Measurements from ENCODE around the gene ADCY5. TPM values are rescaled to one million over a fixed set of nuclear protein-coding genes. Genes with fewer than 3 reads are reported as not detected.

Gene ADCY5
- total RNA-seq, 1 donor from 2014 or later, result not detected

DNA sequence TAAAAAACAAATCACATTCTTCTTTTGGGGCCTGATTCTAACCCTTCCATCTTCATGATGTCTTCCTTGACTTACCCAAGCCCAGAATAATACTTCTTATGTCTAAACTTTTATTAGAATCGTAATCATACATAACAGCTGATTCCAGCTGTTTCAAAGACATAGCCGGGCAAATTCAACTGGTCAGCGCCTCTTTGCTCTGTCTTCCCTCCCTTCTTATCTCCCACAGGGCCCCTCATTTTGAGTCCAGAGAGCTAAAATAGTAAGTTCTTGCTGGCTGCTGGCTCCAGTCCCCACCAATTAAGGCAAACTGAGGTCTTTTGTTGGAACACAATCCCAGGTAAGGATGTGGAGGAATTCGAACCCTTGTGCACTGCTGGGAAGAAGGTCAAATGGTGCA is 108.6 kb downstream of the ADCY5 start:
- H3K9me3 Mint-ChIP-seq, result no peaks in the 10 kb centered on the region

DNA sequence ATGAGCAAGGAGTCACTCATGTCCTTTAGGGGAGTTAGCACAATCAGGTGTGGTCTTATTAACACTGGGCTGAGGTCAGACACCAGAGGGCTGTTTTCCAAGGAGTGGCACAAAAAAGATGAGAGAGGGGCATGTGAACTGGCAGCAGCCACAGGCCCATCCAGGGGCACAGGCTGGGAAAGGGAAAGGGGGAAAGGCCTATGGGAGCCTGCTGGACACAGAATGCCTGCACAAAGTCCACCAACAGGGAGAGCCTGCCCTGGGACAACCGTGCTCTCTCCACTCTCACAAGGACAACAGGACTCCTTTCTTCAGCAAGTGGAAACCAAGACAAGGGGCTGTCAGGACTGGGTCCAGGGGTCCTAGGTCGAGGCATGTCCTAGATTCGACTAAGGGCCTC is 109.6 kb downstream of the ADCY5 start:
- DNase-seq (ENCODE audit: low spot score), result no peak
- intact Hi-C loops (cut with micrococcal nuclease), result no loop called here
- H3K9me3 Mint-ChIP-seq, result no peaks in the 10 kb centered on the region
- no peak overlapping the region for H3K4me3 Mint-ChIP-seq (ENCODE audit: low read depth)
- no peak overlapping the region for H3K27ac Mint-ChIP-seq
- H3K4me1 Mint-ChIP-seq (ENCODE audit: low read depth), result peaks cover 5% of the 10 kb centered on the region
- no peaks in the 10 kb centered on the region for H3K36me3 Mint-ChIP-seq (ENCODE audit: low read depth)
- peaks cover 4% of the 10 kb centered on the region for H3K27me3 Mint-ChIP-seq (ENCODE audit: low read depth)

More for the DNA sequence above, 108.6 kb downstream of the ADCY5 start:
- Mint-ChIP-seq H3K4me3 (ENCODE audit: low read depth) (no peak overlapping the region), H3K4me1 (ENCODE audit: low read depth) (peaks cover 6% of the 10 kb centered on the region), H3K27ac (no peak overlapping the region), H3K36me3 (ENCODE audit: low read depth) (no peaks in the 10 kb centered on the region), H3K27me3 (ENCODE audit: low read depth) (peaks cover 4% of the 10 kb centered on the region)
- intact Hi-C loops (cut with micrococcal nuclease), result no loop called here
- no peak for DNase-seq (ENCODE audit: low spot score)

DNA sequence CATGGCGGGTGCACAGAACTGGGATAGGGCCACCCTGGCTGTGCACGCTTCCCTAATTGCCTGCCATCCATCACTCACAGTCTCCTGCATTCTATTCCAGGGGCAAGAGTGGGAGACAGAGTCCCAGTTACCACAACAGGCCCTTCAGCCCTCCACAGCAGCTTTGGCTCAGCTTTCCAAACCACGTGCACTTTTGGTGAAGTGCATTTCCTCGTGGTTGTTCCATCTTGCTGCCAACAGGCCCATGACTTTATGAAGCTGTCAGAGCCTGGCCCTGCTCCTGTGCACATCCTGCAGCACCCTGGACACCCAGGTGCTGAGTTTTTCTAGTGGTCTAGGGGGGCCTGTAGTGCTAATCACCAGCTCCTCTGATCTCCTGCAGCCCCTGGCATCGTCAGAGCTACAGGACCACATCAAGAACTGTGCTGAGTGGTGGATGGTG is 110.2 kb downstream of the ADCY5 start:
- H3K27me3 Mint-ChIP-seq (ENCODE audit: low read depth), result peaks cover 4% of the 10 kb centered on the region
- H3K4me1 Mint-ChIP-seq (ENCODE audit: low read depth), result peaks cover 5% of the 10 kb centered on the region
- no peak overlapping the region for H3K4me3 Mint-ChIP-seq (ENCODE audit: low read depth)
- no peak overlapping the region for H3K27ac Mint-ChIP-seq
- no peak for DNase-seq (ENCODE audit: low spot score)
- H3K36me3 Mint-ChIP-seq (ENCODE audit: low read depth), result no peaks in the 10 kb centered on the region
- intact Hi-C loops (cut with micrococcal nuclease), result no loop called here
- no peaks in the 10 kb centered on the region for H3K9me3 Mint-ChIP-seq

DNA sequence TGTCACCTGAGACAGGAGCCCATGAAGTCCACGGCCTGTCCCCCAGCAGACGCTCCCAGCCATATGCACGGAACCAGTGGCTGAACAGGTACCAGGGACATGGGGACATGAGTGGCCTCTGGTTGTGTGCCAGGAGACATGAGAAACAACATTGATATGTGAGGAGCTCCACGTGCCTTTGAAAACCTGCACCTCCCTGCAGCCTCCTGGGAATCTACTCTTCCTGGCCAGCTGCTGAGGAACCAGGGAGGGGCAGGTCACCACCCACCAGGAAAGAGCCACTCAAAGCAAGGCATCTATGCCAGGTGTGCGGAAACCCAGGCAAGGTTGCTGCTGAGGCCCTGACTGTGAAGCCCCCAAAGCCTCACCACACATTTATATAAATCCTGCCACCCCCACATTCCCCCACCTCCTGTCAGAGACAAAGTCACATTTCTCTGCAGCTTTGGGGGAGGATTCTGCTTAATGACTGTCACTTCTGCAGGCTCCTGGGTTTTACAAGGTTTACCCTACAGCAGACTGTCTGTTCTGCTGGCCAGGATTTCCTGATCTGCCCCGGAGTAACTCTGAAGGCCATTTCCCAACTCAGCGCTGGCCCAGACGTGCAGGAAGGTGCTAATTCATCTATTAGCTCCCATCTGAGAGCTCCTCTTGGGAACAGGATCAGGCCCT is 110.8 kb downstream of the ADCY5 start:
- no peak for DNase-seq (ENCODE audit: low spot score)
- Mint-ChIP-seq H3K27me3 (ENCODE audit: low read depth) (peaks cover 4% of the 10 kb centered on the region), H3K27ac (no peak overlapping the region), H3K9me3 (no peaks in the 10 kb centered on the region), H3K36me3 (ENCODE audit: low read depth) (no peaks in the 10 kb centered on the region), H3K4me1 (ENCODE audit: low read depth) (peaks cover 5% of the 10 kb centered on the region), H3K4me3 (ENCODE audit: low read depth) (no peak overlapping the region)
- intact Hi-C loops (cut with micrococcal nuclease), result no loop called here

DNA sequence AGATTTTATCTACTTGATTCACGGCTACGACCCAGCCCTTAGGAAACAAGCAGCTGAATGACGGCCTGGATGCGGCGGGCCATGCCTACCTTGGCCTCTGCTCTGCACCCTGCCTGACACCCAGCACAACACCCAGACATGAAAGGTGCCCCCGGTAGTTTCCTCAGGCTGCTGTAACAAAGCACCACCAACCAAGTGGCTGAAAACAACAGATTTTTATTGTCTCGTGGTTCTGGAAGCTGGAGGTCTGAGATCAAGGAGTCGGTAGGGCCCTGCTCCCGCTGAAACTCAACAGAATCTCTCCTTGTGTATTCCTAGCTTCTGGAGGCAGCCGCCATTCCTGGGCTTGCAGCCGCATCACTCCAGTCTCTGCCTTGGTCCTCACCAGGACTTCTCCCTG is 111.7 kb downstream of the ADCY5 start:
- Mint-ChIP-seq H3K4me1 (ENCODE audit: low read depth) (peaks cover 5% of the 10 kb centered on the region), H3K4me3 (ENCODE audit: low read depth) (no peak overlapping the region), H3K27ac (no peak overlapping the region), H3K36me3 (ENCODE audit: low read depth) (no peaks in the 10 kb centered on the region), H3K9me3 (no peaks in the 10 kb centered on the region), H3K27me3 (ENCODE audit: low read depth) (peaks cover 4% of the 10 kb centered on the region)
- intact Hi-C loops (cut with micrococcal nuclease), result no loop called here
- no peak for DNase-seq (ENCODE audit: low spot score)

DNA sequence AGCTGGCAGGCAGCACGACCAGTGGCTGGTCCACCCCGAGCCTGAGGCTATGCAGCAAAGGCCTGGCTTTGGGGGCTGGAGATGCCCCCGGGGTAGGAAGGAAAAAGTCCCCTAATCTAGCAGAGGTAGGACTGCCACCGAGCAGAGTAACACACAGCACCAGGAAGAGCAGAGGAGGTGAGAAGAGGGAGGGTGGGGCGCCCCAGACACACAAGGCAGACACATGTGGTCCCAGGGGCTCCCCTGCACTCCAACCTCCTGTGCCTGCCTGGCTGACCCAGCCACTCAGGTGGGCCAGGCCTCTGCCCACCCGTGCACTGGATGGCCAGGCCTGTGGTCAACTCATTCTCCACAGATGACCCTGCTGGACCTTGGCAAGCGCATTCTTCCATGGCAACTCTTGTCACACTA is 112.4 kb downstream of the ADCY5 start:
- Mint-ChIP-seq H3K27ac (no peak overlapping the region), H3K4me1 (ENCODE audit: low read depth) (peaks cover 5% of the 10 kb centered on the region), H3K36me3 (ENCODE audit: low read depth) (no peaks in the 10 kb centered on the region), H3K27me3 (ENCODE audit: low read depth) (peaks cover 4% of the 10 kb centered on the region), H3K9me3 (no peaks in the 10 kb centered on the region), H3K4me3 (ENCODE audit: low read depth) (no peak overlapping the region)
- no peak for DNase-seq (ENCODE audit: low spot score)
- intact Hi-C loops (cut with micrococcal nuclease), result no loop called here

DNA sequence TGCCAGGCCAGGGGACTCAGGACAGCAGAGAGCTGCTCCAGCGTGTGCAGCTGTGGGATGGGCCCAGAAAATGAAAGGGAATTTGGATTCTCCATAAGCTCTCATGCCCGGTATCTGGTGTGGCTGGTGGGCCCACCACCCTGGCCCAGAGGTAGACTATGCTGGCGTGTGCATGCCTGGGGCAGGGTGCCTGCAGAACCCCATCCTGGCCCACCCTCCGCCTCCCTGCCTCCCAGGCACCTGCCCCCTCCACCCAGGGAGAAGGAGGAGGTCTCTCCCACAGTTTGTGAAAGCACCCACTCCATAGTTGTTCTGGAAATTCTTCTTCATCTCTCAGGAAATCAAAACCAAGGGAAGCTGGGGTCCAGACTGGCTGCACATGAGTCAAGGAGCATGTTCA is 112.9 kb downstream of the ADCY5 start:
- H3K27me3 Mint-ChIP-seq (ENCODE audit: low read depth), result peaks cover 4% of the 10 kb centered on the region

DNA sequence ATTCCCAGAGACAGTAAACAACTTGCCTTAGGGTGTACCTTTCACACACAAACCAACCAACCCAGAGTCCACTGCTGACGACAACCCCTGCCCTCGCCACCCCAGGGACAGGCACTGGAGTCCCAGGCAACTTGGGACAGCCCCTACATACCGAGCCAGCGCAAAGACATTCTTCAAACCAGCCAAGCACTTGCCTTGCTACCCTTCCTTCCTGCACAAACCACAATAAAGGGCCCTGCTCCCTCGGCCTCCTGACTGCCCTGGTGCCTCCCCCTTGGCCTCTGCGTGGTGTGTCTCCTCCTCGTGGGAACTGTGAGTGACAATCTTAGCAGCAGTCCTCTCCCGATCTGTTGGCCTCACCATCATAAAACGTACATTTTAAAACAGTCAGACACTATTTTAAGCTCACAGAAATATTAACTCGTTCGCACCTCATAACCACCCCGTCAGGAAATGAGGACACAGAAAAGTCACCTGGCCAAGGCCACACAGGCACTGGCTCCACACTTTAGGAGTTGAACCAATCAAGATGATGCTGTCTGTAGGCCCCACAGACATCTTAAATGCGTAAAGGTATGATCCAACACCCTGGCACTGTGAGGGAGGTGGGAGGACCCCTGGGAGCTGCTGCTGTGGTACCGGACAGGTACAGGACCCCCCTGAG is 113.8 kb downstream of the ADCY5 start:
- Mint-ChIP-seq H3K4me1 (ENCODE audit: low read depth) (peaks cover 5% of the 10 kb centered on the region), H3K27me3 (ENCODE audit: low read depth) (no peaks in the 10 kb centered on the region), H3K4me3 (ENCODE audit: low read depth) (no peak overlapping the region), H3K27ac (no peak overlapping the region), H3K36me3 (ENCODE audit: low read depth) (no peaks in the 10 kb centered on the region), H3K9me3 (no peaks in the 10 kb centered on the region)
- no peak for DNase-seq (ENCODE audit: low spot score)
- intact Hi-C loops (cut with micrococcal nuclease), result no loop called here

More for the DNA sequence above, 112.9 kb downstream of the ADCY5 start:
- intact Hi-C loops (cut with micrococcal nuclease), result no loop called here
- H3K4me1 Mint-ChIP-seq (ENCODE audit: low read depth), result peaks cover 5% of the 10 kb centered on the region
- no peak overlapping the region for H3K27ac Mint-ChIP-seq
- H3K9me3 Mint-ChIP-seq, result no peaks in the 10 kb centered on the region
- no peaks in the 10 kb centered on the region for H3K36me3 Mint-ChIP-seq (ENCODE audit: low read depth)
- no peak overlapping the region for H3K4me3 Mint-ChIP-seq (ENCODE audit: low read depth)
- DNase-seq (ENCODE audit: low spot score), result no peak

DNA sequence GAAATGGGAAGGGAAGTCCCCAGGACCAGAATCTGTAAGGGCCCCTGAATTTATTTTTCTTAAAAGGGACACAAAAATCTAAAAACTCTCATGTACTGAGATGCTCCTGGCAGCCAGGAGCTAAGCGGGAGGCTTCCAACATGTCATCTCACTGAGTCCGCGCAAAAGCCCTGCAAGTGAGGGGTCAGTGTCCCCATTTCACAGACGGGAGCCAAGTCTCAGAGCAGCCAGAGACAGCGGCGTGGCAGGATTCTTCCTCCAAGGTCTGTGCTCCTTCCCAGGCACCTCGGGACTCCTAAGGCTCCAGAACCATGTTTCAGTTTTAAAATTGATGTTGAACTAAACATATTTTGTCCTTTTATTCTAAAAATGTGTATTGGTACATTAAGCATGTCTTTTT is 114.8 kb downstream of the ADCY5 start:
- no peaks in the 10 kb centered on the region for H3K9me3 Mint-ChIP-seq
- H3K36me3 Mint-ChIP-seq (ENCODE audit: low read depth), result no peaks in the 10 kb centered on the region
- H3K27me3 Mint-ChIP-seq (ENCODE audit: low read depth), result no peaks in the 10 kb centered on the region
- no peak overlapping the region for H3K27ac Mint-ChIP-seq
- intact Hi-C loops (cut with micrococcal nuclease), result no loop called here
- no peak for DNase-seq (ENCODE audit: low spot score)
- peaks cover 5% of the 10 kb centered on the region for H3K4me1 Mint-ChIP-seq (ENCODE audit: low read depth)
- H3K4me3 Mint-ChIP-seq (ENCODE audit: low read depth), result no peak overlapping the region

DNA sequence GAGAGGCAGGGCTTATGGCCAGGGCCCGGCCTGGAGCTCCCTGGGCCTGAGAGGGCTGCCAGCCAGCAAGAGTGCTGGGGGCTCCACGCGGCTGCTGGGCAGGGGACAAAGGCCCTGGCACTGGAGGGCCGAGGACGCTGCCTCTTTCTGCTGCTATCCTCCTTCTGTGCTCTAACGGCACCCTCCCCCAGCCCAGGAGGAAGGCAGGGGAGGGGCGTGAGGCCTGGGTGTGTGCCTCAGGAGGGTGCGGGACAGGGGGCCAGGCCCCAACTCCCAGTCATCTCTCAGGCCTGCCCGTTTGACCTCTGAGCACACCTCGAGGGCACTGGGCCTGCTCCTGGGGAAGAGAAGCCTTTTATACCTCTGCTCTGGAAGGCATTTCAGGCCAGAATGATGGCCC is 115.5 kb downstream of the ADCY5 start:
- Mint-ChIP-seq H3K36me3 (ENCODE audit: low read depth) (no peaks in the 10 kb centered on the region), H3K4me3 (ENCODE audit: low read depth) (no peak overlapping the region), H3K9me3 (no peaks in the 10 kb centered on the region), H3K4me1 (ENCODE audit: low read depth) (peaks cover 5% of the 10 kb centered on the region), H3K27ac (no peak overlapping the region), H3K27me3 (ENCODE audit: low read depth) (no peaks in the 10 kb centered on the region)
- intact Hi-C loops (cut with micrococcal nuclease), result no loop called here
- DNase-seq (ENCODE audit: low spot score), result no peak

DNA sequence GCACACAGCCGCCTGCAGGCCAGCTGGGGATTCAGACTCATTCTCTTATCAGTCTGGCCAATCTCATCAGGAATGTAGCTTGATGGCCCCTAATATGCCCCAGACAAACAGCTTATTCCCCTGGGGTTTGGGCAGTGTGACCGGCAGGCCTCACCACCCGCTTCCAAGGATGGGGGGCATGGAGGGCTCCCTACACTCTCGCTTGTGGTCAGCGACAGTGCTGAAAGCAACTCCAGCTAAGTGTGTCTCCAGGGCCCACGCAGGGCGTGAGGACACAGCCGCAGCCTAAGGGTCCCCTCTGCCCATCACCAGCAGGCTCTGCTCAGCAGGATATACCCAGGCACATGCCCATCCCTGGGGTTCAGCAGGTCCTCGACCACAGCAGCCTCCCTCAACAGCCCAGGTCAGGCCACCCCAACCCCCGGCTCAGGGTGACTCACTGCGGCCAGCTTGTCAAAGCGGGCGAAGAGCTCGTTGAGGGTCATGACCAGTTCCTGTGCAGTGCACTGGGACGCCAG is 116.7 kb downstream of the ADCY5 start:
- intact Hi-C loops (cut with micrococcal nuclease), result no loop called here
- Mint-ChIP-seq H3K27me3 (ENCODE audit: low read depth) (peaks cover 2% of the 10 kb centered on the region), H3K9me3 (no peaks in the 10 kb centered on the region), H3K36me3 (ENCODE audit: low read depth) (no peaks in the 10 kb centered on the region), H3K27ac (no peak overlapping the region), H3K4me3 (ENCODE audit: low read depth) (no peak overlapping the region), H3K4me1 (ENCODE audit: low read depth) (peaks cover 5% of the 10 kb centered on the region)
- no peak for DNase-seq (ENCODE audit: low spot score)

DNA sequence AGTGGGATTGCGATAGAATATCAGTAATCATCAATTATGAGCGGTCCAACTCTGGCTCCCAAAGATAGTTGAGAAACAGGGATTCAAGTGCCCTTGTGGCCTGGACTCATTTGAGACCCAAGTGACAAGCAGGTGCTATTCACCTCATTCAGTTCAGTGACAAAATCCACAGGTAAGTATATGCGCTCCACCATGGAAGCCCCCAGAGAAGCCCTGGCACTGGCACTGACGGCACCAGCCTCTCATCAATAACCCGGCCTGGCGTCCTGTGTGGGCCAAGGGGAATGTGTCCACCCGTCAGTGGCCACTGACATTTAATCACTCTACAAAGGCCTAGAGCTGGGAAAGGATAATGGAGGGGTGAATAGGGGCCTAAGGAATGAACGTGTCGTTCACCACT is 117.2 kb downstream of the ADCY5 start:
- H3K9me3 Mint-ChIP-seq, result no peaks in the 10 kb centered on the region
- no peaks in the 10 kb centered on the region for H3K36me3 Mint-ChIP-seq (ENCODE audit: low read depth)
- H3K27ac Mint-ChIP-seq, result no peak overlapping the region
- H3K4me3 Mint-ChIP-seq (ENCODE audit: low read depth), result no peak overlapping the region
- peaks cover 5% of the 10 kb centered on the region for H3K4me1 Mint-ChIP-seq (ENCODE audit: low read depth)
- no peak for DNase-seq (ENCODE audit: low spot score)
- peaks cover 2% of the 10 kb centered on the region for H3K27me3 Mint-ChIP-seq (ENCODE audit: low read depth)
- intact Hi-C loops (cut with micrococcal nuclease), result no loop called here

DNA sequence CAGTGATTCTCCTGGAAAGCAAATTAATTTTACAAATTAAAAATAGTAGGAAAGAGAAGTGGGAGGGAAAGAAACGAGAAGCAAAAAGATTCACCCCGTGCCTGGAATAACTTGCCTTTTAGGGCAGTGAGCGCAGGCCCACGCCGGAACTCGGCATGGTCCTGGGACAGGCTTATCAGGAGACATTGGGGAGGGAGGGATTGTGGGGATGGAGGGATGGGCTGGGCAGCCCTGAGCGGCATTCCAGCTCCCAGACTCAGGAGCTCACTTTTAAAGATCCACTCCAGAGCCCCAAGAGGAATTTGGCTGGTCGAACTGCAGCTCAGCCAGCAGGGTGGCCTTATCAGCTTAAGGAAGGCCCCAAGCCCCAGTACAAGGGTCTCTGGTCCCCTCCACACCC is 117.9 kb downstream of the ADCY5 start:
- intact Hi-C loops (cut with micrococcal nuclease), result no loop called here
- no peak overlapping the region for H3K27ac Mint-ChIP-seq
- no peak for DNase-seq (ENCODE audit: low spot score)
- H3K4me3 Mint-ChIP-seq (ENCODE audit: low read depth), result no peak overlapping the region
- no peaks in the 10 kb centered on the region for H3K36me3 Mint-ChIP-seq (ENCODE audit: low read depth)
- peaks cover 5% of the 10 kb centered on the region for H3K4me1 Mint-ChIP-seq (ENCODE audit: low read depth)
- peaks cover 2% of the 10 kb centered on the region for H3K27me3 Mint-ChIP-seq (ENCODE audit: low read depth)
- H3K9me3 Mint-ChIP-seq, result no peaks in the 10 kb centered on the region
